Measurements from ENCODE around the gene RARS1.

DNA sequence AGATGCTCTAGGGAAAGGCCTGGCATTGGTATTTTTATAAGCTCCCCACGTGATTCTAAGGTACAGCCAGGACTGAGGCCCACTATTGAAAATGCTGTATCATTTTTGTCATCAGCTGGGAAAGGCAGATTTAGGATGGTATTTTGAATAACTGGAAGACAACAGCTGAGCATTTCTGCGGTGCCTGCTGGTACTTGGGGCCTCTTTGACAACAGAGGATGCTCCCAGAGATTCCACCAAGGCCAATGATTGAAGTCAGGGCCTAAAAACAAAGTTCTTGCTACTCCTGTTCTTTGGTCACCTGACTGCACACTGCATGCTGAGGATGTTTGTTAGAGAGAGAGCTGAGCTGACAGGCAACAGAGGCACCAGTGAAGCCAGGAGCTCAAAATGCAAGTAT lies 50.9 kb downstream of the RARS1 start:
- TF ChIP-seq, protein P1, sequence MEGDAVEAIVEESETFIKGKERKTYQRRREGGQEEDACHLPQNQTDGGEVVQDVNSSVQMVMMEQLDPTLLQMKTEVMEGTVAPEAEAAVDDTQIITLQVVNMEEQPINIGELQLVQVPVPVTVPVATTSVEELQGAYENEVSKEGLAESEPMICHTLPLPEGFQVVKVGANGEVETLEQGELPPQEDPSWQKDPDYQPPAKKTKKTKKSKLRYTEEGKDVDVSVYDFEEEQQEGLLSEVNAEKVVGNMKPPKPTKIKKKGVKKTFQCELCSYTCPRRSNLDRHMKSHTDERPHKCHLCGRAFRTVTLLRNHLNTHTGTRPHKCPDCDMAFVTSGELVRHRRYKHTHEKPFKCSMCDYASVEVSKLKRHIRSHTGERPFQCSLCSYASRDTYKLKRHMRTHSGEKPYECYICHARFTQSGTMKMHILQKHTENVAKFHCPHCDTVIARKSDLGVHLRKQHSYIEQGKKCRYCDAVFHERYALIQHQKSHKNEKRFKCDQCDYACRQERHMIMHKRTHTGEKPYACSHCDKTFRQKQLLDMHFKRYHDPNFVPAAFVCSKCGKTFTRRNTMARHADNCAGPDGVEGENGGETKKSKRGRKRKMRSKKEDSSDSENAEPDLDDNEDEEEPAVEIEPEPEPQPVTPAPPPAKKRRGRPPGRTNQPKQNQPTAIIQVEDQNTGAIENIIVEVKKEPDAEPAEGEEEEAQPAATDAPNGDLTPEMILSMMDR (IDR thresholded peaks at IDR 0.05): no peak
- no peak for TF ChIP-seq POLR2A (IDR thresholded peaks at IDR 0.05)
